ENCODE results near the gene TMEM242. TPM values are rescaled to one million over a fixed set of nuclear protein-coding genes. Genes with fewer than 3 reads are reported as not detected.

Gene TMEM242
- total RNA-seq, 4 donors from 2014 or later = 3.9 to 7.7 (median 6.3) TPM

DNA sequence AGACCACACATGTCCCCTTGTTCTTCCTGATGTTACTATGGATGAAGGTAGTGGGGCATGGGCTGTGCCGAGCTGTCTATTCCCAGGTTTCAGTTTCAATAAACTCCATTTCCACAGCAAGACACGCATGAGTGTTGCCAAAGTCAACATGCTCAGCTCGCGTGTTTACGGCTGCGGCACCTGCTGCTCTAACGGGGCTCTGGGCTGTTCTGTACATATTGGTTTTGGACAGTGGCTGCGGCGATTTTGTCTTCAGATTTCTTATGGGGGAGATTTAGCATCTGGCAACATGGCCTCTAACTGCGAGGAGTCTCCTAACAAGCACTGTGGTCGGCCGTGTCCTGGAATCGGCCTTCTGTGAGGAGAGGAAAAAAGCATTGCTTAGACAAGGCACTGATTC lies 58.6 kb downstream of the TMEM242 start:
- intact Hi-C loops (cut with DNase I; ENCODE audit: low total_unique reads) = no loop called here

GRCh38 chr6:157263881-157264397 lies 59.4 kb downstream of the TMEM242 start:
- in situ Hi-C loops (cut with MboI; ENCODE audit: low sequenced_read_pairs in 4 of 4) = loop anchor here in 1 of 4 donors (25.0 kb wide), 1 partner anchor 702 kb away; no protein-coding TSS in a partner anchor
- intact Hi-C loops (cut with DNase I; ENCODE audit: low total_unique reads) = no loop called here
- DNase-seq (no peak), ATAC-seq (no peak)
- TF ChIP-seq, protein P1, sequence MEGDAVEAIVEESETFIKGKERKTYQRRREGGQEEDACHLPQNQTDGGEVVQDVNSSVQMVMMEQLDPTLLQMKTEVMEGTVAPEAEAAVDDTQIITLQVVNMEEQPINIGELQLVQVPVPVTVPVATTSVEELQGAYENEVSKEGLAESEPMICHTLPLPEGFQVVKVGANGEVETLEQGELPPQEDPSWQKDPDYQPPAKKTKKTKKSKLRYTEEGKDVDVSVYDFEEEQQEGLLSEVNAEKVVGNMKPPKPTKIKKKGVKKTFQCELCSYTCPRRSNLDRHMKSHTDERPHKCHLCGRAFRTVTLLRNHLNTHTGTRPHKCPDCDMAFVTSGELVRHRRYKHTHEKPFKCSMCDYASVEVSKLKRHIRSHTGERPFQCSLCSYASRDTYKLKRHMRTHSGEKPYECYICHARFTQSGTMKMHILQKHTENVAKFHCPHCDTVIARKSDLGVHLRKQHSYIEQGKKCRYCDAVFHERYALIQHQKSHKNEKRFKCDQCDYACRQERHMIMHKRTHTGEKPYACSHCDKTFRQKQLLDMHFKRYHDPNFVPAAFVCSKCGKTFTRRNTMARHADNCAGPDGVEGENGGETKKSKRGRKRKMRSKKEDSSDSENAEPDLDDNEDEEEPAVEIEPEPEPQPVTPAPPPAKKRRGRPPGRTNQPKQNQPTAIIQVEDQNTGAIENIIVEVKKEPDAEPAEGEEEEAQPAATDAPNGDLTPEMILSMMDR (IDR thresholded peaks at IDR 0.05 in 4 of 5, conservative IDR thresholded peaks at IDR 0.05 in 1 of 5) = no peak
- no peak for TF ChIP-seq POLR2A (IDR thresholded peaks at IDR 0.05)
- Histone ChIP-seq H3K4me1 (peaks cover 6 to 8% of the 10 kb centered on the region in 2 donors), H3K27ac (no peak overlapping the region), H3K9me3 (no peaks in the 10 kb centered on the region), H3K36me3 (no peaks in the 10 kb centered on the region), H3K27me3 (no peaks in the 10 kb centered on the region), H3K4me3 (no peak overlapping the region)

More for the DNA sequence above, 58.6 kb downstream of the TMEM242 start:
- peaks cover 13 to 14% of the 10 kb centered on the region in 2 donors for H3K4me1 ChIP-seq
- H3K27ac ChIP-seq = no peak overlapping the region
- in situ Hi-C loops (cut with MboI; ENCODE audit: low sequenced_read_pairs in 4 of 4) = loop anchor here in 1 of 4 donors (25.0 kb wide), 1 partner anchor 702 kb away; no protein-coding TSS in a partner anchor
- DNase-seq (no peak), ATAC-seq (no peak)
- H3K27me3 ChIP-seq = no peaks in the 10 kb centered on the region
- H3K4me3 ChIP-seq = no peak overlapping the region
- no peaks in the 10 kb centered on the region for H3K36me3 ChIP-seq
- TF ChIP-seq POLR2A (IDR thresholded peaks at IDR 0.05) = no peak
- H3K9me3 ChIP-seq = no peaks in the 10 kb centered on the region

- TF ChIP-seq, protein P1 (IDR thresholded peaks at IDR 0.05 in 4 of 5, conservative IDR thresholded peaks at IDR 0.05 in 1 of 5) = no peak
- no peak for TF ChIP-seq POLR2A (IDR thresholded peaks at IDR 0.05)
Measured at GRCh38 chr6:157263146-157263545, 60.2 kb downstream of the TMEM242 start.

DNA sequence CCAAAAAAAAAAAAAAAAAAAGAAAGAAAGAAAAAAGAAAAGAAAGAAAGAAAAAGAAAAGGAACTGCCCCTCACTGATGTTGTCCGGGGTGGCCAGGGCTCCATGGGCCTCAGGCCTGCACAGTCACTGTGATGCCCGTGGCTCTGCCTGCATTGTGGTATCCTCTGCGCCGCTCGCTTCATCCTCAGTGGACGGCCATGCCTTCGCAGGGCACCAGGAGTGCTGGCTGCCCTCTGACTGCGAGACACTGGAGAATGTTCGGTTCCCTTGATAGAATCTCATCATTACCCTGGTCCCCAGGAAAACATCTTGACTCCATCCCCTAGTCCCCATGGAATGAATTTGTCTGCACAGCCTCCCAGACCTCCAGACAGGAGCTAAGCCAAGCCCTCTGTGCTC lies 61.7 kb downstream of the TMEM242 start:
- ATAC-seq (no peak), DNase-seq (no peak)
- in situ Hi-C loops (cut with MboI; ENCODE audit: low sequenced_read_pairs in 4 of 4) (loop anchor here in 1 of 4 donors (25.0 kb wide), 1 partner anchor 699 kb away; no protein-coding TSS in a partner anchor), intact Hi-C loops (cut with DNase I; ENCODE audit: low total_unique reads) (no loop called here)
- TF ChIP-seq, protein P1 (IDR thresholded peaks at IDR 0.05 in 4 of 5, conservative IDR thresholded peaks at IDR 0.05 in 1 of 5) = no peak
- TF ChIP-seq POLR2A (IDR thresholded peaks at IDR 0.05) = no peak
- H3K4me1 ChIP-seq = no peaks in the 10 kb centered on the region
- H3K27ac ChIP-seq = no peak overlapping the region
- H3K4me3 ChIP-seq = no peak overlapping the region
- H3K27me3 ChIP-seq = no peaks in the 10 kb centered on the region
- H3K36me3 ChIP-seq = no peaks in the 10 kb centered on the region
- H3K9me3 ChIP-seq = no peaks in the 10 kb centered on the region

More at GRCh38 chr6:157263146-157263545, 60.2 kb downstream of the TMEM242 start:
- Histone ChIP-seq H3K4me1 (peaks cover 0 to 3% of the 10 kb centered on the region in 2 donors), H3K36me3 (no peaks in the 10 kb centered on the region), H3K27ac (no peak overlapping the region), H3K9me3 (no peaks in the 10 kb centered on the region), H3K27me3 (no peaks in the 10 kb centered on the region), H3K4me3 (no peak overlapping the region)
- no peak for DNase-seq
- intact Hi-C loops (cut with DNase I; ENCODE audit: low total_unique reads) (no loop called here), in situ Hi-C loops (cut with MboI; ENCODE audit: low sequenced_read_pairs in 4 of 4) (loop anchor here in 1 of 4 donors (25.0 kb wide), 1 partner anchor 701 kb away; no protein-coding TSS in a partner anchor)
- no peak for ATAC-seq

DNA sequence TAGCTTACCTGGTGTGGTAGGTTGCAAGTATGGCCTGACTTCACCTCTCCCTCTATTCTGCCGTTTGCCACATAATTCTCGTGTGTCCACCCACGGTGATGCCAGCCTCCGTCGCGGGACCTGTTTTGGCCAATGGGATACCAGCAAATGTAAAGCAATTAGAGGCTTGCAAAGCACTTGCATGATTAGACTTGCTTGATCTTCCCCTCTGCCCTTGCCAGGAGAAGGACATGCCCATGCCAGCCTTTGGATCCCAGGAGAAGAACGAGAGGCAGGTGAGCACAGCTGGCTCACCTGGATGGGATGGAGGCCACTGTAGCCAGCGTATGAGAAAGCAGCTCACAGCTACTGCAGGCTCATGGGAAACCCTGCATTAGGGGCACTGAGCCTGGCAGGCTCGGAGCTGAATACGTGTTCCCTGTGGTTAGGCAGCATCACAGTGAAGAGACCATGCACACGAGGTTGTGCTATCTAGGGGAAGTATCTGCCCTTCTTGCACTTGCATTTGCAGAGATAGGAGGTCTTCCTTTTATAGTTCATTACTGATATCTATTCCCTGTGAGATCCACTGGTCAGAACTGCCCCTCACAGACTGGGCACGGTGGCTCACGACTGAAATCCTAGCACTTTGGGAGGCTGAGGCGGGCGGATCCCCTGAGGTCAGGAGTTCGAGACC lies 62.4 kb downstream of the TMEM242 start:
- Histone ChIP-seq H3K27me3 (no peaks in the 10 kb centered on the region), H3K9me3 (no peaks in the 10 kb centered on the region), H3K4me1 (no peaks in the 10 kb centered on the region), H3K4me3 (no peak overlapping the region), H3K36me3 (no peaks in the 10 kb centered on the region), H3K27ac (no peak overlapping the region)
- ATAC-seq (no peak), DNase-seq (no peak)
- in situ Hi-C loops (cut with MboI; ENCODE audit: low sequenced_read_pairs in 4 of 4) (loop anchor here in 1 of 4 donors (25.0 kb wide), 1 partner anchor 699 kb away; no protein-coding TSS in a partner anchor), intact Hi-C loops (cut with DNase I; ENCODE audit: low total_unique reads) (no loop called here)
- no peak for TF ChIP-seq POLR2A (IDR thresholded peaks at IDR 0.05)
- TF ChIP-seq, protein P1 (IDR thresholded peaks at IDR 0.05 in 4 of 5, conservative IDR thresholded peaks at IDR 0.05 in 1 of 5) = no peak
